GM23338 (cell line): Measurements from ENCODE around the gene UNC13A. TPM values are rescaled to one million over a fixed set of nuclear protein-coding genes. Genes with fewer than 3 reads are reported as not detected.
A peak's percentile ranks its signal among the peaks of the same experiment; 100 is the strongest.

Experiments used
- ATAC-seq: fragments of 200-7000 bp; cut with Tn5 transposase; 3 replicates; pipeline ENCODE4 v1.9.1; 2020
- DNase-seq: peaks from one replicate; pipeline ENCODE4 v3.0.0-alpha.2; 2015; ENCODE audit warnings: low spot score
- H2AFZ ChIP-seq: fragments of 200-600 bp; sonication (generic); 2 replicates; pipeline ENCODE4 v1.8.0; 2016; ENCODE audit warnings: antibody characterized with exemption, mild to moderate bottlenecking, moderate library complexity
- H3F3A ChIP-seq: fragments of 200-600 bp; sonication (generic); replicated peaks from 2 replicates; pipeline ENCODE4 v1.8.0; 2017; ENCODE audit warnings: antibody characterized with exemption, mixed run types, low read depth
- H3K27ac ChIP-seq: fragments of 200-600 bp; sonication (generic); 2 replicates; pipeline ENCODE4 v1.6.1; 2016; ENCODE audit warnings: low read depth
- H3K27me3 ChIP-seq: fragments of 200-600 bp; sonication (generic); 2 replicates; pipeline ENCODE4 v1.8.0; 2016; ENCODE audit warnings: mild to moderate bottlenecking, mixed run types, moderate library complexity; ENCODE audit not compliant: insufficient read depth
- H3K36me3 ChIP-seq: fragments of 200-600 bp; sonication (generic); 2 replicates; pipeline ENCODE4 v1.8.0; 2016; ENCODE audit warnings: mild to moderate bottlenecking; ENCODE audit not compliant: insufficient read depth
- H3K4me1 ChIP-seq: fragments of 200-600 bp; sonication (generic); 2 replicates; pipeline ENCODE4 v1.8.0; 2016; ENCODE audit warnings: mild to moderate bottlenecking, moderate library complexity; ENCODE audit not compliant: insufficient read depth
- H3K4me2 ChIP-seq: fragments of 200-600 bp; sonication (generic); 2 replicates; pipeline ENCODE4 v1.7.1; 2017; ENCODE audit warnings: mixed run types
- H3K4me3 ChIP-seq: fragments of 200-600 bp; sonication (generic); 2 replicates; pipeline ENCODE4 v1.6.1; 2016; ENCODE audit warnings: mixed run types
- H3K79me2 ChIP-seq: fragments of 200-600 bp; sonication (generic); replicated peaks from 2 replicates; pipeline ENCODE4 v1.8.0; 2017; ENCODE audit warnings: mild to moderate bottlenecking; ENCODE audit not compliant: insufficient read depth
- H3K9me2 ChIP-seq: fragments of 200-600 bp; sonication (generic); 2 replicates; pipeline ENCODE4 v1.8.0; 2017; ENCODE audit not compliant: insufficient read depth
- H4K20me1 ChIP-seq: fragments of 200-600 bp; sonication (generic); replicated peaks from 2 replicates; pipeline ENCODE4 v1.8.0; 2017; ENCODE audit warnings: mild to moderate bottlenecking; ENCODE audit not compliant: insufficient read depth
- H3K27ac Mint-ChIP-seq: 2 replicates; pipeline ENCODE4 v1.8.0; 2020; ENCODE audit warnings: inconsistent platforms, mild to moderate bottlenecking, moderate library complexity, mixed read lengths
- H3K27me3 Mint-ChIP-seq: 3 replicates; pipeline ENCODE4 v1.8.0; 2022; ENCODE audit warnings: low read depth, mild to moderate bottlenecking, moderate library complexity, mixed read lengths, inconsistent platforms; ENCODE audit not compliant: insufficient read depth, poor library complexity
- H3K36me3 Mint-ChIP-seq: 3 replicates; pipeline ENCODE4 v1.8.0; 2021; ENCODE audit warnings: low read depth, mild to moderate bottlenecking, inconsistent platforms, moderate library complexity, mixed read lengths
- H3K4me1 Mint-ChIP-seq: 3 replicates; pipeline ENCODE4 v1.8.0; 2020; ENCODE audit warnings: mild to moderate bottlenecking, inconsistent platforms, mixed read lengths
- H3K4me3 Mint-ChIP-seq: 3 replicates; pipeline ENCODE4 v1.8.0; 2021; ENCODE audit warnings: moderate library complexity, mild to moderate bottlenecking, inconsistent platforms, mixed read lengths
- H3K9me3 Mint-ChIP-seq: 3 replicates; pipeline ENCODE4 v1.8.0; 2020; ENCODE audit warnings: moderate library complexity, mild to moderate bottlenecking, inconsistent platforms, mixed read lengths
- CREB1 ChIP-seq: fragments of 250-450 bp; sonication (Bioruptor Pico); IDR thresholded peaks from 2 replicates; pipeline ENCODE4 v1.5.0; 2020; ENCODE audit warnings: low read depth, mild to moderate bottlenecking, moderate library complexity
- CTCF ChIP-seq, 2 experiments: fragments of 200-600 bp in 1 of 2; sonication (generic) in 1 of 2; conservative IDR thresholded peaks; 2 replicates each; pipeline versions ENCODE4 v1.5.1 to v1.6.1; 2016 to 2017; ENCODE audit warnings: antibody characterized with exemption in 2 of 2, low read depth in 2 of 2, mild to moderate bottlenecking in 2 of 2, moderate library complexity in 1 of 2
- ETS1 ChIP-seq: IDR thresholded peaks from 2 replicates; pipeline ENCODE4 v1.6.1; 2016; ENCODE audit warnings: antibody characterized with exemption
- EZH2phosphoT487 ChIP-seq: fragments of 200-600 bp; sonication (generic); IDR thresholded peaks from one replicate; pipeline ENCODE4 v1.8.1; 2018; ENCODE audit warnings: antibody characterized with exemption; ENCODE audit not compliant: unreplicated experiment
- POLR2AphosphoS5 ChIP-seq: IDR thresholded peaks from 2 replicates; pipeline ENCODE4 v1.6.1; 2016; ENCODE audit warnings: antibody characterized with exemption, low read depth
- REST ChIP-seq: IDR thresholded peaks from one replicate; pipeline ENCODE4 v1.6.1; 2018; ENCODE audit warnings: antibody characterized with exemption; ENCODE audit not compliant: unreplicated experiment
- ZNF331 ChIP-seq: fragments of 250-450 bp; sonication (Bioruptor Pico); IDR thresholded peaks from 2 replicates; pipeline ENCODE4 v1.5.0; 2020; ENCODE audit warnings: low read depth, mild to moderate bottlenecking, moderate library complexity
- polyA plus RNA-seq: library from polyadenylated mRNA; unstranded; fragments of >200 nt; fragmentation: Nextera tagmentation; extraction: Ambion mirVana; gene quantifications from 2 replicates; pipeline ENCODE4 v1.2.1, GENCODE V29; 2016
- total RNA-seq: library from RNA; depleted of rRNA; stranded (reverse); fragments of >200 nt; shearing (Covaris generic); gene quantifications from 2 replicates; pipeline ENCODE4 v1.2.3, GENCODE V29; 2014

Gene UNC13A
- total and polyA plus RNA-seq, 2 experiments from 2014 or later: 9.5 to 30.4 TPM

GRCh38 chr19:17686592-17687024, 1.5 kb downstream of the UNC13A start:
- DNase-seq (peak; percentile 90), ATAC-seq (peak; percentile 19)
- Histone ChIP-seq H3F3A (peaks cover 12% of the 10 kb centered on the region; the same call in 1 of the 2 replicates), H3K27me3 (no peaks in the 10 kb centered on the region), H3K79me2 (peaks cover 49% of the 10 kb centered on the region), H3K9me2 (no peaks in the 10 kb centered on the region), H2AFZ (no peak overlapping the region), H3K4me2 (peak overlapping the region; percentile 90), H3K27ac (peak overlapping the region; percentile 86), H4K20me1 (peaks cover 15% of the 10 kb centered on the region), H3K36me3 (no peaks in the 10 kb centered on the region), H3K4me3 (peak overlapping the region; percentile 97), H3K4me1 (peaks cover 10% of the 10 kb centered on the region)
- Mint-ChIP-seq H3K27me3 (peaks cover 14% of the 10 kb centered on the region), H3K36me3 (peaks cover 18% of the 10 kb centered on the region), H3K9me3 (peaks cover 2% of the 10 kb centered on the region; the same call in 1 of the 3 replicates), H3K27ac (peak overlapping the region; percentile 85; the same call in 1 of the 2 replicates), H3K4me1 (peaks cover 12% of the 10 kb centered on the region), H3K4me3 (peak overlapping the region; percentile 100)
- TF ChIP-seq CREB1 (CRISPR knock-in tag) (no peak), REST (peak; percentile 2), CTCF (conservative IDR thresholded peaks at IDR 0.05; ENCODE audit: low read depth in 2 of 2) (no peak), ZNF331 (CRISPR knock-in tag) (no peak), EZH2phosphoT487 (no peak), POLR2AphosphoS5 (peak; percentile 74), ETS1 (peak; percentile 54)

- H3K79me2 ChIP-seq: peaks cover 54% of the 10 kb centered on the region
- H3K9me2 ChIP-seq: no peaks in the 10 kb centered on the region
- ATAC-seq (peak; percentile 15), DNase-seq (peak; percentile 69)
- Mint-ChIP-seq H3K4me3 (peak overlapping the region; percentile 100), H3K27ac (peak overlapping the region; percentile 85; the same call in 1 of the 2 replicates), H3K9me3 (peaks cover 2% of the 10 kb centered on the region; the same call in 1 of the 3 replicates), H3K27me3 (peaks cover 14% of the 10 kb centered on the region), H3K36me3 (peaks cover 18% of the 10 kb centered on the region), H3K4me1 (peaks cover 16% of the 10 kb centered on the region)
- peak overlapping the region; percentile 90 for H3K4me2 ChIP-seq
- H3K36me3 ChIP-seq: no peaks in the 10 kb centered on the region
- H3K27ac ChIP-seq: peak overlapping the region; percentile 69; the same call in 1 of the 2 replicates
- H3K27me3 ChIP-seq: peaks cover 3% of the 10 kb centered on the region; the same call in 1 of the 2 replicates
- peaks cover 14% of the 10 kb centered on the region for H3K4me1 ChIP-seq
- H3F3A ChIP-seq: peaks cover 12% of the 10 kb centered on the region; the same call in 1 of the 2 replicates
- no peak overlapping the region for H2AFZ ChIP-seq
- peak overlapping the region; percentile 97 for H3K4me3 ChIP-seq
- peaks cover 20% of the 10 kb centered on the region for H4K20me1 ChIP-seq
- no peak for TF ChIP-seq ETS1
- TF ChIP-seq CREB1 (CRISPR knock-in tag): no peak
- no peak for TF ChIP-seq CTCF (conservative IDR thresholded peaks at IDR 0.05; ENCODE audit: low read depth in 2 of 2)
Observed at GRCh38 chr19:17686023-17686521, 2.1 kb downstream of the UNC13A start.
